Stomach (tissue), 9 donors: ENCODE results near the gene SNAPC4. TPM values are rescaled to one million over a fixed set of nuclear protein-coding genes. Genes with fewer than 3 reads are reported as not detected.

ENCODE experiments used
- DNase-seq, 2 donors: peaks; one replicate each; pipeline versions ENCODE4 v3.0.0 to v3.0.0-alpha.2; 2013 to 2019
- H3K27ac ChIP-seq, 5 donors: fragments of 200-600 bp in 4 of 5; sonication (generic) in 4 of 5; one replicate each; pipeline ENCODE4 v1.5.1; 2013 to 2019; ENCODE audit warnings: mild to moderate bottlenecking in 1 of 5, moderate library complexity in 1 of 5
- H3K27me3 ChIP-seq, 3 donors: fragments of 200-600 bp; sonication (generic); one replicate each; pipeline ENCODE4 v1.5.1; 2017 to 2019; ENCODE audit warnings: mixed run types in 1 of 3
- H3K36me3 ChIP-seq, 4 donors: fragments of 200-600 bp; sonication (generic); 1 replicate in 3 of 4; 2 replicates in 1 of 4; pipeline ENCODE4 v1.5.1; 2016 to 2019
- H3K4me1 ChIP-seq, 4 donors: fragments of 200-600 bp; sonication (generic); one replicate each; pipeline ENCODE4 v1.5.1; 2016 to 2019
- H3K4me3 ChIP-seq, 4 donors: fragments of 200-600 bp; sonication (generic) in 3 of 4; one replicate each; pipeline ENCODE4 v1.5.1; 2016 to 2019; ENCODE audit warnings: mild to moderate bottlenecking in 1 of 4
- H3K9me3 ChIP-seq, 4 donors: fragments of 200-600 bp; sonication (generic); one replicate each; pipeline ENCODE4 v1.5.1; 2016 to 2019
- CTCF ChIP-seq, 7 experiments: fragments of 450-650 bp in 4 of 7; fragments of 200-600 bp in 3 of 7; sonication (generic) in 3 of 7; IDR thresholded peaks; one replicate each; pipeline ENCODE4 v1.5.1; 2016 to 2019; ENCODE audit warnings: antibody characterized with exemption in 7 of 7, control low read depth in 2 of 7, mild to moderate bottlenecking in 1 of 7
- EP300 ChIP-seq: sonication (generic); formaldehyde crosslinking; IDR thresholded peaks from one replicate; pipeline ENCODE4 v1.6.1; 2017; ENCODE audit warnings: antibody characterized with exemption
- POLR2A ChIP-seq, 4 donors: fragments of 450-650 bp; IDR thresholded peaks; one replicate each; pipeline ENCODE4 v1.6.1; 2016; ENCODE audit warnings: antibody characterized with exemption in 4 of 4, control low read depth in 2 of 4, mild to moderate bottlenecking in 1 of 4, moderate library complexity in 1 of 4
- POLR2AphosphoS5 ChIP-seq, 3 donors: sonication (generic); formaldehyde crosslinking; IDR thresholded peaks; one replicate each; pipeline ENCODE4 v1.6.1; 2016; ENCODE audit warnings: antibody characterized with exemption in 3 of 3
- WGBS, 5 donors: extraction: QIAGEN DNeasy Blood & Tissue Kit in 3 of 5; methylation state at CpG; one replicate each; pipeline versions ENCODE4 v1.1.5 to v1.1.7; 2013 to 2018; 5-methylcytosine and 5-hydroxymethylcytosine counted together
- intact Hi-C: fragments of 100-400 bp; cut with DNase I; formaldehyde crosslinking; loops from one replicate; pipeline ENCODE4 v1.15.1; 2023; ENCODE audit warnings: low total_unique reads
- polyA plus RNA-seq, 3 donors: library from polyadenylated mRNA; stranded (reverse); fragments of 200-250 nt; gene quantifications; one replicate each; pipeline ENCODE4 v1.2.3, GENCODE V29; 2013
- total RNA-seq, 5 donors: library from RNA; depleted of rRNA; stranded (reverse); fragments of >200 nt; gene quantifications; one replicate each; pipeline versions ENCODE4 v1.1.0 to v1.2.3, GENCODE V29; 2014 to 2016
- donor health status: healthy with polysubstance abuse.
- donor health status: Bipolar disorder and iron deficiency.
- donor health status: healthy.

Gene SNAPC4
- total and polyA plus RNA-seq, 8 donors, result 1.8 to 58.2 (median 4.4) TPM

GRCh38 chr9:136361754-136362449 is 38.1 kb downstream of the SNAPC4 start:
- Histone ChIP-seq H3K4me1 (peaks cover 21 to 43% (median 32%) of the 10 kb centered on the region in 4 donors), H3K27ac (peak overlapping the region; percentile 20 to 99 (median 90)), H3K9me3 (no peaks in the 10 kb centered on the region), H3K36me3 (peaks cover 2 to 32% (median 26%) of the 10 kb centered on the region in 4 donors), H3K4me3 (no peak overlapping the region), H3K27me3 (peaks cover 0 to 8% (median 0%) of the 10 kb centered on the region in 3 donors)
- TF ChIP-seq POLR2AphosphoS5 (IDR thresholded peaks at IDR 0.05), result no peak
- no peak for TF ChIP-seq CTCF (IDR thresholded peaks at IDR 0.05)
- TF ChIP-seq POLR2A (IDR thresholded peaks at IDR 0.05), result no peak
- no peak for TF ChIP-seq EP300
- DNase-seq, result peak in 1 of 2 donors; percentile 65
- intact Hi-C loops, result no loop called here
- 67 to 85% (median 83%) methylated on average over 8 to 26 of the region's 26 CpGs for WGBS, 5 donors

- Histone ChIP-seq H3K4me3 (no peak overlapping the region), H3K27me3 (peaks cover 0 to 8% (median 0%) of the 10 kb centered on the region in 3 donors), H3K4me1 (peaks cover 21 to 42% (median 32%) of the 10 kb centered on the region in 4 donors), H3K9me3 (no peaks in the 10 kb centered on the region), H3K27ac (peak overlapping the region in 4 of 5 donors; percentile 86 to 99 (median 92)), H3K36me3 (peaks cover 2 to 39% (median 32%) of the 10 kb centered on the region in 4 donors)
- intact Hi-C loops, result no loop called here
- 68 to 80% (median 75%) methylated on average over 29 to 43 of the region's 43 CpGs for WGBS, 5 donors
- TF ChIP-seq POLR2AphosphoS5 (IDR thresholded peaks at IDR 0.05), result no peak
- TF ChIP-seq CTCF (IDR thresholded peaks at IDR 0.05), result no peak
- no peak for TF ChIP-seq POLR2A (IDR thresholded peaks at IDR 0.05)
- no peak for TF ChIP-seq EP300
- peak in 1 of 2 donors; percentile 52 for DNase-seq
Measured at GRCh38 chr9:136361047-136361753, 38.8 kb downstream of the SNAPC4 start.

- no peak overlapping the region for H3K4me3 ChIP-seq
- DNase-seq, result no peak
- intact Hi-C loops, result no loop called here
- 85 to 94% (median 89%) methylated on average over 8 to 38 of the region's 38 CpGs for WGBS, 5 donors
- TF ChIP-seq CTCF (IDR thresholded peaks at IDR 0.05) (no peak), POLR2AphosphoS5 (IDR thresholded peaks at IDR 0.05) (no peak), POLR2A (IDR thresholded peaks at IDR 0.05) (no peak)
- peaks cover 0 to 8% (median 0%) of the 10 kb centered on the region in 3 donors for H3K27me3 ChIP-seq
- H3K27ac ChIP-seq, result peak overlapping the region in 3 of 5 donors; percentile 90 to 99 (median 94)
- H3K36me3 ChIP-seq, result peaks cover 2 to 45% (median 35%) of the 10 kb centered on the region in 4 donors
- peaks cover 21 to 43% (median 38%) of the 10 kb centered on the region in 4 donors for H3K4me1 ChIP-seq
- H3K9me3 ChIP-seq, result no peaks in the 10 kb centered on the region
Measured at GRCh38 chr9:136359774-136360718, 39.9 kb downstream of the SNAPC4 start.

- Histone ChIP-seq H3K4me3 (no peak overlapping the region), H3K4me1 (peaks cover 21 to 47% (median 35%) of the 10 kb centered on the region in 4 donors), H3K9me3 (no peaks in the 10 kb centered on the region), H3K27me3 (peaks cover 0 to under 1% (median 0%) of the 10 kb centered on the region in 3 donors), H3K27ac (no peak overlapping the region), H3K36me3 (peaks cover 2 to 45% (median 35%) of the 10 kb centered on the region in 4 donors)
- no peak for DNase-seq
- 40 to 75% (median 67%) methylated on average over 1 to 2 of the region's 2 CpGs for whole genome bisulfite sequencing, 5 donors
- intact Hi-C loops, result no loop called here
- TF ChIP-seq EP300, result no peak
- TF ChIP-seq POLR2A (IDR thresholded peaks at IDR 0.05), result no peak
- no peak for TF ChIP-seq CTCF (IDR thresholded peaks at IDR 0.05)
- no peak for TF ChIP-seq POLR2AphosphoS5 (IDR thresholded peaks at IDR 0.05)
Measured at GRCh38 chr9:136358888-136359287, 41.1 kb downstream of the SNAPC4 start.
